UCSD-AML1 (cell line): ENCODE measurements around the gene RGS17.

Experiments used
- DNase-seq: peaks from one replicate; lab custom pipeline; 2025; ENCODE audit not compliant: unreplicated experiment; lab: John Stamatoyannopoulos, UW

Gene RGS17

GRCh38 chr6:152957796-152958195 is 173.3 kb downstream of the RGS17 start:
- DNase-seq, result no peak
